Measurements from ENCODE around the gene SPON1.
A peak's percentile ranks its signal among the peaks of the same experiment; 100 is the strongest.

Gene SPON1

GRCh38 chr11:13944911-13945425 is 17.6 kb upstream of the SPON1 start:
- peak; percentile 14 for DNase-seq

GRCh38 chr11:13947379-13947778 is 15.1 kb upstream of the SPON1 start:
- no peak for DNase-seq

- no peak for DNase-seq
These were observed 12.6 kb upstream of the SPON1 start for GRCh38 chr11:13949876-13950275.

GRCh38 chr11:13952221-13952620 is 10.3 kb upstream of the SPON1 start:
- DNase-seq, result no peak

- no peak for DNase-seq
These were observed 9.9 kb upstream of the SPON1 start for GRCh38 chr11:13952668-13953067.

- no peak for DNase-seq
These were observed 7.9 kb upstream of the SPON1 start for GRCh38 chr11:13954591-13954990.

GRCh38 chr11:13955971-13956421 is 6.5 kb upstream of the SPON1 start:
- DNase-seq, result peak; percentile 44

GRCh38 chr11:13956988-13957387 is 5.5 kb upstream of the SPON1 start:
- no peak for DNase-seq

- DNase-seq, result no peak
These were observed 3.7 kb upstream of the SPON1 start for GRCh38 chr11:13958641-13959400.

GRCh38 chr11:13962198-13962561 is 343 bp upstream of the SPON1 start:
- no peak for DNase-seq

GRCh38 chr11:13963169-13963948 is 836 bp downstream of the SPON1 start:
- DNase-seq, result no peak

- no peak for DNase-seq
These were observed 1.6 kb downstream of the SPON1 start for GRCh38 chr11:13963949-13964770.

GRCh38 chr11:13964771-13965074 is 2.2 kb downstream of the SPON1 start:
- DNase-seq, result no peak

- DNase-seq, result no peak
These were observed 2.8 kb downstream of the SPON1 start for GRCh38 chr11:13965337-13965736.

- no peak for DNase-seq
These were observed 3.5 kb downstream of the SPON1 start for GRCh38 chr11:13966013-13966412.

GRCh38 chr11:13966486-13966885 is 4.0 kb downstream of the SPON1 start:
- no peak for DNase-seq

- DNase-seq, result no peak
These were observed 8.5 kb downstream of the SPON1 start for GRCh38 chr11:13970986-13971385.

- DNase-seq, result no peak
These were observed 9.8 kb downstream of the SPON1 start for GRCh38 chr11:13972043-13972910.

GRCh38 chr11:13972944-13973343 is 10.4 kb downstream of the SPON1 start:
- DNase-seq, result no peak

- DNase-seq, result no peak
These were observed 12.1 kb downstream of the SPON1 start for GRCh38 chr11:13974631-13975030.

GRCh38 chr11:13983081-13983751 is 20.7 kb downstream of the SPON1 start:
- DNase-seq, result peak; percentile 42

Data from fibroblast of skin of right quadriceps (primary cell).